ENCODE data around the gene UBA1. TPM values are rescaled to one million over a fixed set of nuclear protein-coding genes. Genes with fewer than 3 reads are reported as not detected.

Gene UBA1
- total and polyA plus RNA-seq, 9 donors, result 90.0 to 196 (median 155) TPM

DNA sequence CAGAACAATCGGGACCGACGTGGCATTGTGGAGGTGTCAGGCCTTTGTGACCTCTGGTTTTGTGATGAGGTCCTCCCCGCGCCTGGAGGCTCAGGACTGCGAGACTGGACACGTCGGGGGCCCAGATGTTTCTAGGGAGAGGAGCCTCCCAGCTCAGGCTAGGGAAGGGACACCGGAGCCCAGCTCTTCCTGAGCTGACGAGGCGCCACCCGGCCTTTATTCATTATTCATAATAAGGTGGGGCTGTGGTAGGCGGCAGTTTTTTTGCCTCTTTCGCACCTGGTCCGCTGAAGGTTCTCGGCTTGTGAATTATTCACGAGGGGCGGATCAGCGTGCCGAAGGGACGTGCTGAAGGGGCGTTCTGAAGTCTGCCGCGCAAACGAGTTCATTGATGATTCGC is 2.3 kb upstream of the UBA1 start:
- 27 to 46% (median 29%) methylated on average over 26 of the region's 26 CpGs for WGBS, 3 donors
- Histone ChIP-seq H3K27me3 (no peaks in the 10 kb centered on the region), H3K27ac (no peak overlapping the region), H3K4me3 (peak overlapping the region; percentile 45), H3K36me3 (no peaks in the 10 kb centered on the region), H3K9me3 (no peaks in the 10 kb centered on the region), H3K4me1 (ENCODE audit: insufficient read depth) (peaks cover 4% of the 10 kb centered on the region)
- DNase-seq, result no peak
- intact Hi-C loops (cut with DNase I), result loop anchor here in 2 of 4 donors (5.0 to 10.0 kb wide), 4 partner anchors 191 to 453 kb away; no protein-coding TSS in a partner anchor
- no peak for TF ChIP-seq POLR2A (IDR thresholded peaks at IDR 0.05)
- TF ChIP-seq EP300 (IDR thresholded peaks at IDR 0.05), result no peak
- TF ChIP-seq, protein P1, sequence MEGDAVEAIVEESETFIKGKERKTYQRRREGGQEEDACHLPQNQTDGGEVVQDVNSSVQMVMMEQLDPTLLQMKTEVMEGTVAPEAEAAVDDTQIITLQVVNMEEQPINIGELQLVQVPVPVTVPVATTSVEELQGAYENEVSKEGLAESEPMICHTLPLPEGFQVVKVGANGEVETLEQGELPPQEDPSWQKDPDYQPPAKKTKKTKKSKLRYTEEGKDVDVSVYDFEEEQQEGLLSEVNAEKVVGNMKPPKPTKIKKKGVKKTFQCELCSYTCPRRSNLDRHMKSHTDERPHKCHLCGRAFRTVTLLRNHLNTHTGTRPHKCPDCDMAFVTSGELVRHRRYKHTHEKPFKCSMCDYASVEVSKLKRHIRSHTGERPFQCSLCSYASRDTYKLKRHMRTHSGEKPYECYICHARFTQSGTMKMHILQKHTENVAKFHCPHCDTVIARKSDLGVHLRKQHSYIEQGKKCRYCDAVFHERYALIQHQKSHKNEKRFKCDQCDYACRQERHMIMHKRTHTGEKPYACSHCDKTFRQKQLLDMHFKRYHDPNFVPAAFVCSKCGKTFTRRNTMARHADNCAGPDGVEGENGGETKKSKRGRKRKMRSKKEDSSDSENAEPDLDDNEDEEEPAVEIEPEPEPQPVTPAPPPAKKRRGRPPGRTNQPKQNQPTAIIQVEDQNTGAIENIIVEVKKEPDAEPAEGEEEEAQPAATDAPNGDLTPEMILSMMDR (IDR thresholded peaks at IDR 0.05), result no peak

DNA sequence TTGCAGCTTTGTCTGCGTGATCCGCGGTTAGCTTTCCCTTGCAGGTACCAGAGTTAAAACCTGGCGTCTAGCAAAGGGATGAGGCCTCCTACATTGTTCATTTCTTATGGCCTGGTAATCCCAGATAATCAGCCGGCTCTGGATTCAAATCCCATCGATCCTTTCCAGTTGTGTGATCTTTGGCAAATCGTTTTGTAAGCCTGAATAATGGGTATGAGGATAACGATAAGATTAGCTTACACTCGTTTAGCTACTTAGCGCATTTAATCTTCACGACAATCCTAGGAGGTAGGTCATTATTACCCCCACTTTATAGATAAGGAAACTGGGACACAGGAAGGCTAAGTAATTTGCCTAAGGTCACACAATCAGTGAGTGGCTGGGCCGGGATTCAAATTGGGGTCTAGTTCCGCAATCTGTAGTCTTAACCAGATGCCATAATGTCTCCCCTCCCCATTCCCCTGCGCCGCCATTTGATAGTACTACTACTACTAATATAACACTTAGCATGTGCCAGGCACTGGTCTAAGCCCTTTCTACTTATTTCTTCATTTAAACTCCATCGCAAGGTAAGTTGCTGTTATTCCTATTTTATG is 1.7 kb upstream of the UBA1 start:
- H3K27me3 ChIP-seq, result no peaks in the 10 kb centered on the region
- H3K36me3 ChIP-seq, result no peaks in the 10 kb centered on the region
- H3K27ac ChIP-seq, result no peak overlapping the region
- H3K4me1 ChIP-seq (ENCODE audit: insufficient read depth), result peaks cover 4% of the 10 kb centered on the region
- DNase-seq, result no peak
- TF ChIP-seq EP300 (IDR thresholded peaks at IDR 0.05), result no peak
- TF ChIP-seq, protein P1 (IDR thresholded peaks at IDR 0.05), result no peak
- intact Hi-C loops (cut with DNase I), result loop anchor here in 2 of 4 donors (5.0 to 10.0 kb wide), 4 partner anchors 190 to 453 kb away; no protein-coding TSS in a partner anchor
- WGBS, 3 donors, result 63 to 75% (median 70%) methylated on average over 16 of the region's 16 CpGs
- no peaks in the 10 kb centered on the region for H3K9me3 ChIP-seq
- H3K4me3 ChIP-seq, result no peak overlapping the region

DNA sequence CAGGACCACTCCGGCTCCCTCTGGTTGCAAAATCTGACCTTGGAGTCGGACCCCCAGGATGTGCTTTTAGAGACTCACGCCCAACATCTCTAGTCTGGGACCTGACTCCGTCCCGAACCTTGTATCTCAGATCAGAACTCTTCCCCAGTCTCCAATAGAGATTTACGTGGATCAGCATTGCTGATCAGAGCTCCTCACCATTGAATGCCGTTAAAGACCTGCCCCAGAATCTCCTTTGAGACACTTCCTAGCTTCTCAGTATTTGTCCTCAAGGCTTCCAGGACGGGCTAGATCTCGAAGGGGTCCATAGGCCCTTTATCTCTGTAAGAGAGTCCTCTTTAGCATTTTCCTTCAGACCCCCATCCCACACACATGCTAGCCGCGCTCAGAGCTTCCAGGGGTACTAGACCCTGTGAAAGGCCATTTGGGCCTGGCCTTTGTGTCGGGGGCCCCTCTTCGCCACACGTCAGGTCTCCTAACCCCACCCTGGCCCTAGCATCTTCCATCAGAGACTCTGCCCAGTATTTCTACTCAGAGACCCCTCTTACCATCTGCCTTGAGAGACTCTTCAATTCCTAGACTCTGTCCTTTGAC is 662 bp downstream of the UBA1 start:
- no peak for TF ChIP-seq EP300 (IDR thresholded peaks at IDR 0.05)
- TF ChIP-seq, protein P1 (IDR thresholded peaks at IDR 0.05), result peak in 1 of 3 donors; percentile 2
- no peak for TF ChIP-seq POLR2A (IDR thresholded peaks at IDR 0.05)
- intact Hi-C loops (cut with DNase I), result loop anchor here in 2 of 4 donors (5.0 to 10.0 kb wide), 4 partner anchors 188 to 451 kb away; no protein-coding TSS in a partner anchor
- Histone ChIP-seq H3K9me3 (no peaks in the 10 kb centered on the region), H3K36me3 (no peaks in the 10 kb centered on the region), H3K4me1 (ENCODE audit: insufficient read depth) (peaks cover 4% of the 10 kb centered on the region), H3K27me3 (no peaks in the 10 kb centered on the region), H3K27ac (peak overlapping the region; percentile 84 to 87), H3K4me3 (peak overlapping the region; percentile 94)
- DNase-seq, result no peak
- WGBS, 3 donors, result 13 to 17% (median 17%) methylated on average over 14 of the region's 14 CpGs

DNA sequence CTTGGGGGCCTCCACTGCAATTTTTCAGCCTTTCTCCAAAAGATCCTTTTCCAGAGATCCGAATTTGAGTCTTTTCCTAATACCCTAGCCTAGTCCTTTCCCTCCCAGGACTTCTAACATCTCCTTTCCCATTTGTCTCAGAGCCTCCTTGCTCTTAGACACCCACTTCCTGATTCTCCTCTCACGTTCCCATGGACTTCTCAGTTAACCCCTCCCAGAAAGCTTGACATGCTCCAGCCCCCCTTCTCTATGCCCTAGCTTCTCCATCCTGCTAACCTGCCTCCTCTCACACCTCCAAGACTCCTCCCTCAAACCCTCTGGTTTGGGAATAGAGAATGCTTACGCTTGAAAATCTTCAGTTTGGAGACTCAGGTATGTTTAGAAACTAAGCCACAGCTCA is 2.5 kb downstream of the UBA1 start:
- Histone ChIP-seq H3K36me3 (no peaks in the 10 kb centered on the region), H3K27ac (no peak overlapping the region), H3K9me3 (no peaks in the 10 kb centered on the region), H3K27me3 (no peaks in the 10 kb centered on the region), H3K4me3 (peak overlapping the region; percentile 7), H3K4me1 (ENCODE audit: insufficient read depth) (peaks cover 3% of the 10 kb centered on the region)
- DNase-seq, result no peak
- intact Hi-C loops (cut with DNase I), result loop anchor here in 3 of 4 donors (5.0 to 10.0 kb wide), 3 partner anchors 189 to 449 kb away; no protein-coding TSS in a partner anchor
- 66 to 69% (median 66%) methylated on average over 3 of the region's 3 CpGs for WGBS, 3 donors
- TF ChIP-seq, protein P1 (IDR thresholded peaks at IDR 0.05), result no peak
- TF ChIP-seq POLR2A (IDR thresholded peaks at IDR 0.05) (no peak), EP300 (IDR thresholded peaks at IDR 0.05) (no peak)
